Brain microvascular endothelial cell (primary cell): Measurements from ENCODE around the gene CPLANE2.

Experiments used
- DNase-seq: peaks from one replicate; pipeline ENCODE4 v3.0.0-alpha.2; 2020
- H3K27ac ChIP-seq: fragments of 250-450 bp; sonication (Bioruptor Pico); 2 replicates; pipeline ENCODE4 v1.5.1; 2020; ENCODE audit warnings: mild to moderate bottlenecking, moderate library complexity
- H3K27me3 ChIP-seq: fragments of 250-450 bp; sonication (Bioruptor Pico); replicated peaks from 2 replicates; pipeline ENCODE4 v1.5.1; 2020; ENCODE audit warnings: mild to moderate bottlenecking
- H3K36me3 ChIP-seq: fragments of 250-450 bp; sonication (Bioruptor Pico); replicated peaks from 2 replicates; pipeline ENCODE4 v1.5.1; 2020; ENCODE audit warnings: mild to moderate bottlenecking
- H3K4me3 ChIP-seq: 2 replicates; pipeline ENCODE4 v1.5.1; 2011; ENCODE audit warnings: low read depth, mild to moderate bottlenecking, control low read depth, low read length, moderate library complexity
- in situ Hi-C: cut with HindIII; loops from 2 replicates; pipeline ENCODE4 v1.10.0; 2017; ENCODE audit warnings: low sequenced_read_pairs, low pct_ligation_motif_present
- TF ChIP-seq, protein P1 (sequence below): IDR thresholded peaks from 2 replicates; pipeline ENCODE4 v1.5.1; 2011; ENCODE audit warnings: low read depth, mild to moderate bottlenecking, moderate library complexity, low read length, control low read depth, inconsistent platforms; ENCODE audit errors: missing control alignments

CPLANE2 gene

DNA sequence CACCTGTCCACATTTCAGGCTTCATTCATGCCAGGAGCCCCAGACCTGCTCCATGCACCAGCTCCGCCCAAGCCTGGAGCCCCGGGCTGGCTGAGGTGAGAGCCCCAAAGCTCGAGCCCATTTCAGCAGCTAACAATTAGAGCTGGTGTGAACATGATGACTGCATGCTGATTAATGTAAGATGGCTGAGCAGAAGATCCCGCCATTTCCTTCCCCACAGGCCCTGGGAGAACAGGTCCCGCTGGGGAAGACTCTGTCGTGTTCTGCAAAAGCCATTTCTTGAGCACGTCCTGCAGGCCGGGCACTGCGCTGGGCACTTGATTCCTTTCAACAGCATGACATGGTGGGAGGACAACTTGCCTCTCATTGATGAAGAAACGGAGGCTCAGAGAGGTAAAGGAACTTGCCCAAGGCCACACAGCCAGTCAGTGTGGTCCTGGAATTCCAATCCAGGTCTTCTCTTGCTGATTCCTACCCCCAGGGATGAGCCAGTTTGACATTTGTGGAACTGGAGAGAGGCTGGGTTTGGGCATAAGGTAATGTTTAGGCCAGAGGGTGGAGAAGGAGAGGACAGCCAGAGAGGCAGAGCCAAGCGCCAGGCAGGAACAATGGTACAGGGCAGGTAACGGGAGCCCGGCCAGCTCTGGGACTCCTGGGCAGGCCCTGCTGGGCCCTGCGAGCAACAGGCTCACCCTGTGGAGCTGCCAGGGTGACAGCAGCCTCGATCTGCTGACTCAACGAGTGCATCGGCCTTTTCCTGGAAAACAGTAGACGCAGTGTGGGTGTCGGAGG lies 53.0 kb downstream of the CPLANE2 start:
- TF ChIP-seq, protein P1, sequence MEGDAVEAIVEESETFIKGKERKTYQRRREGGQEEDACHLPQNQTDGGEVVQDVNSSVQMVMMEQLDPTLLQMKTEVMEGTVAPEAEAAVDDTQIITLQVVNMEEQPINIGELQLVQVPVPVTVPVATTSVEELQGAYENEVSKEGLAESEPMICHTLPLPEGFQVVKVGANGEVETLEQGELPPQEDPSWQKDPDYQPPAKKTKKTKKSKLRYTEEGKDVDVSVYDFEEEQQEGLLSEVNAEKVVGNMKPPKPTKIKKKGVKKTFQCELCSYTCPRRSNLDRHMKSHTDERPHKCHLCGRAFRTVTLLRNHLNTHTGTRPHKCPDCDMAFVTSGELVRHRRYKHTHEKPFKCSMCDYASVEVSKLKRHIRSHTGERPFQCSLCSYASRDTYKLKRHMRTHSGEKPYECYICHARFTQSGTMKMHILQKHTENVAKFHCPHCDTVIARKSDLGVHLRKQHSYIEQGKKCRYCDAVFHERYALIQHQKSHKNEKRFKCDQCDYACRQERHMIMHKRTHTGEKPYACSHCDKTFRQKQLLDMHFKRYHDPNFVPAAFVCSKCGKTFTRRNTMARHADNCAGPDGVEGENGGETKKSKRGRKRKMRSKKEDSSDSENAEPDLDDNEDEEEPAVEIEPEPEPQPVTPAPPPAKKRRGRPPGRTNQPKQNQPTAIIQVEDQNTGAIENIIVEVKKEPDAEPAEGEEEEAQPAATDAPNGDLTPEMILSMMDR, result no peak
- no peak overlapping the region for H3K27ac ChIP-seq
- no peak for DNase-seq

DNA sequence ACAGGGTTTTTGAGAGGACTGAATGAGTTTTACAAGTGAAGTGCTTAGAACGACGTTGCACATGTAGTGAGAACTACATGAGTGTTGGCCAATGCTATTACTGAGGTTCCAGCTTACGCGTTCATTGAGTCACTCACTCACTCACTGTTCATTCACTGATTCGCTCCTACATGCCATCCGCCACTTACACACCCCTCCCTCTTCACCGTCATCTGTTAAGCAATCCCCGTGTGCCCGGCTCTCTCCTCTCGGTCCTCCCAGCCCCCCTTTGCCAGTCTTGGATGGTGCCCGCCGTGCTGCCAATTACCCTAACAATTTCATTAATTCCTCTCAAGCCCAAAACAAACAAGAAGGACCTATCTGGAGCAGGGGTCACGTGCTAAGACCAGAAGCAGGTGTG lies 53.8 kb downstream of the CPLANE2 start:
- in situ Hi-C loops, result no loop called here
- DNase-seq, result peak; percentile 61
- no peak overlapping the region for H3K4me3 ChIP-seq
- TF ChIP-seq, protein P1, result no peak
- no peak overlapping the region for H3K27ac ChIP-seq
- H3K36me3 ChIP-seq, result no peaks in the 10 kb centered on the region
- H3K27me3 ChIP-seq, result no peaks in the 10 kb centered on the region

More for the DNA sequence above, 53.0 kb downstream of the CPLANE2 start:
- in situ Hi-C loops, result no loop called here
- Histone ChIP-seq H3K4me3 (no peak overlapping the region), H3K36me3 (no peaks in the 10 kb centered on the region), H3K27me3 (no peaks in the 10 kb centered on the region)

DNA sequence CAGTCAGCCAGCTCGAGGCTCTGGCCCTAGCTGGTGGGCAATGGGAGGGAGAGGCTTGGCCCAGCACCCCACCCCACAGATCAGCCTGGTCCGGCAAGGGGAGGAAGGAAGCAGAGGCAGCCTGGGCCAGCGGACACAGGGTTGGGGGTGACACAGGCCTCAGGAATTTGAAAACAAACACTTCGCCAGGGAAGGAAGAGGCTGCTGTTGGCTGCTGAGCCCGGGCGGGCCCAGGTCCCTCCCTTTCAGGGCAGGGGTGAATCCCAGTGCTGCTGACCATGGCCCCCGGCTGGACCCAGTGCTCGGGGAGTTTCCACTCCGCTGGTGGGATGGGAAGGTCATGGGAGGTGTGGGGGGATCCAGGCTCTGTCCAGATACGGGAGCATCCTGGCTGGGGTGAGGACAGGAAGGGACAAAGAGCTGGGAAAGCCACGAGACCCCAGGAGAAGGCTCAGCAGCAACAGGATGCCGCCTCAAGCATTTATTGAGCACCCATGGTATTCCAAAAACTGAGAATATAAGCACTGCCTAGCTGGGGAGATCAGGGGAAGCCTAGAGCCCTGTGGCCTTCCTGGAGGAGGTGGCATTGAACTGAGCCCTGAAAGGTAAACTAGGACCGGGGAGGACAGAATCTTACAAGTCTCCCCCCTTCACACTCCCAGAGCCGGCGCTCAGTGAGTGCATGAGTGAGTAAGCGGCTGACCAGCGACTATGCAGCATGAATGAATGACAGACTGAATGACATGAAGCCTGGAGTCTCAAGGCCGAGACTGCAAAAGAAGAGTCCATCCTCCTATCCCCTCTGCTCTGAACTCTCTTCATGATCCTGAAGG lies 54.9 kb downstream of the CPLANE2 start:
- peak; percentile 93 for DNase-seq
- in situ Hi-C loops, result no loop called here
- TF ChIP-seq, protein P1, result no peak
- Histone ChIP-seq H3K36me3 (no peaks in the 10 kb centered on the region), H3K27ac (peak overlapping the region; percentile 79), H3K4me3 (peak overlapping the region; percentile 15), H3K27me3 (no peaks in the 10 kb centered on the region)
